Measurements from ENCODE around the gene SYCE3.

Gene SYCE3

DNA sequence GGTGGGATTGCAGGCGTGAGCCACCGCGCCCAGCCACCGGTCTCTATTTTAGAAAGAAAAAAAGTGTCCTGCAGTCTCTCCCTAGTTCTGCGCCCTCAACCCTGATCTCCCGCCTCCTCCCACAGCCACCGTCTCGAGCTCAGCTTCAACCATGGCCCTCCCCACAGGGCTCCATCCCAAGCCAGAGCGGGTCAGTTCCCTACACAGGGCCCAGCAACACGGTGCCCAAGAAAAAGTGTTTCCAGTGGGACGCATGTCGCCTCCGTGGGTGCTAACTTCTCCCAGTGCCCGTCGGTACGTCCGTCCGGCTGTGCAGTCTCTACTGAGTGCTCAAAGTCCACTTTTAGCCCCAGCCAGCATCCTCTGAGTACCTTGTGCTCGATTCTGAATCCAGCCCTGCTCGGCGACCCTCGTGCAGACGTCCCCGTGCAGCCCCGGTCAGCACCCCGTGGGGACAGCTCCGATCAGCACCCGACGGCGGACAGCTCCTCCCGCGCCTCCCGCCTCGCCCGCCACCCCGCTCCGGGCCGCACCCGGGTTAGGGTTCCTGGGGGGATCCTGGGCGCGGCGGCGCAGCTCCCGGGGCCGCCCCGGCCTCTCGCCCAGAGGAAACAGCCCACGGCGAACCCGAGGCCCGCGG is 37.2 kb upstream of the SYCE3 start:
- Histone ChIP-seq H3K4me3 (ENCODE audit: low read depth, low read length) (no peak overlapping the region), H3K27ac (ENCODE audit: low read depth, low read length) (no peak overlapping the region), H3K36me3 (ENCODE audit: insufficient read depth, low read length) (no peaks in the 10 kb centered on the region), H3K27me3 (ENCODE audit: insufficient read depth, low read length) (0 out of 2 replicates have a peak, but pooled peaks cover 4% of the 10 kb centered on the region), H3K4me1 (ENCODE audit: control insufficient read depth, insufficient read depth, low read length, unreplicated experiment) (no peaks in the 10 kb centered on the region), H3K79me2 (ENCODE audit: control insufficient read depth, insufficient read depth, low read length, unreplicated experiment) (no peaks in the 10 kb centered on the region), H2AFZ (ENCODE audit: low read length, unreplicated experiment) (no peak overlapping the region)

DNA sequence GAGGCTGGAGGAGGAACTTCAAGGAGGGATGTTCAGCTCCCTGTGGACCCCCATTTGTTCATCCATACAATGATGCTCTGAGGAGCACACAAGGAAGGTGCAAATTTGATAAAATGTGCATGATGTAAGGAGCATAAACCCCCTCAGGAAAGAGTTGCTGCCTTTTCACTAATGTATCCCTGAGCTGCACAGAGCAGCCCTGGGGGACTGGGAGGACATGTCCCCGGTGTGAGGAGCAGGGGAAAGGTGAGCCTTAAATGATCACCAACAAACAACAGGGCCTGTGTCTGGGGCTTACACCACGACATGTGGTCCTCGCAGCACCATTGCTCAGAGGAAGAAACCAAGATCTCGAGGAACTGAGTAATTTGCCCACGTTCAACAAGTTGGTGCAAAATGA is 34.4 kb upstream of the SYCE3 start:
- no peaks in the 10 kb centered on the region for H3K79me2 ChIP-seq (ENCODE audit: control insufficient read depth, insufficient read depth, low read length, unreplicated experiment)
- no peak overlapping the region for H3K4me3 ChIP-seq (ENCODE audit: low read depth, low read length)
- 0 out of 2 replicates have a peak, but pooled peaks cover 1% of the 10 kb centered on the region for H3K27me3 ChIP-seq (ENCODE audit: insufficient read depth, low read length)

GRCh38 chr22:50595189-50595588 is 32.5 kb upstream of the SYCE3 start:
- Histone ChIP-seq H3K79me2 (ENCODE audit: control insufficient read depth, insufficient read depth, low read length, unreplicated experiment) (no peaks in the 10 kb centered on the region), H3K4me1 (ENCODE audit: control insufficient read depth, insufficient read depth, low read length, unreplicated experiment) (no peaks in the 10 kb centered on the region), H3K27ac (ENCODE audit: low read depth, low read length) (no peak overlapping the region), H2AFZ (ENCODE audit: low read length, unreplicated experiment) (no peak overlapping the region), H3K4me3 (ENCODE audit: low read depth, low read length) (no peak overlapping the region), H3K27me3 (ENCODE audit: insufficient read depth, low read length) (no peaks in the 10 kb centered on the region), H3K36me3 (ENCODE audit: insufficient read depth, low read length) (no peaks in the 10 kb centered on the region)

More for the DNA sequence above, 34.4 kb upstream of the SYCE3 start:
- Histone ChIP-seq H3K4me1 (ENCODE audit: control insufficient read depth, insufficient read depth, low read length, unreplicated experiment) (no peaks in the 10 kb centered on the region), H3K27ac (ENCODE audit: low read depth, low read length) (no peak overlapping the region), H3K36me3 (ENCODE audit: insufficient read depth, low read length) (no peaks in the 10 kb centered on the region), H2AFZ (ENCODE audit: low read length, unreplicated experiment) (no peak overlapping the region)

DNA sequence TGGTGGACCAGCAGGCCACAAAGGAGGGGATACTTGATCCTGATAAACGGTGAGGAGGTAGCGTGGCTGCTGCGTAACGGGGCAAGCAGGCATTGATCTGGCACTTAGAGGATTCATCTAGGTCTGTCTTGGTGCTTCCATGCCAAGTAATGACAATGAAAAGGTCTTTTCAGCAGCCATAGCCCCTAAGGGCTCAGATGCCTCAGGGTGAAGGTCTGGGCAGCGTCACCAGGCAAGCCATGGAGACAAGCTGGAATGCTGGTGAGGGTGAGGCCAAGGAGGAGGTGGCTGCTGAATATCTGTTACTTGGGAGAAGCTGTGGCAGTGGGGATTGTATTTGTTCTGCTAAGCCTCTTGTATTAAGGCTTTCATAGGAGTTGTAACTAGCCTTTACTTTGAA is 24.7 kb upstream of the SYCE3 start:
- Histone ChIP-seq H3K4me3 (ENCODE audit: low read depth, low read length) (no peak overlapping the region), H3K4me1 (ENCODE audit: control insufficient read depth, insufficient read depth, low read length, unreplicated experiment) (peaks cover 2% of the 10 kb centered on the region), H3K27ac (ENCODE audit: low read depth, low read length) (no peak overlapping the region)

DNA sequence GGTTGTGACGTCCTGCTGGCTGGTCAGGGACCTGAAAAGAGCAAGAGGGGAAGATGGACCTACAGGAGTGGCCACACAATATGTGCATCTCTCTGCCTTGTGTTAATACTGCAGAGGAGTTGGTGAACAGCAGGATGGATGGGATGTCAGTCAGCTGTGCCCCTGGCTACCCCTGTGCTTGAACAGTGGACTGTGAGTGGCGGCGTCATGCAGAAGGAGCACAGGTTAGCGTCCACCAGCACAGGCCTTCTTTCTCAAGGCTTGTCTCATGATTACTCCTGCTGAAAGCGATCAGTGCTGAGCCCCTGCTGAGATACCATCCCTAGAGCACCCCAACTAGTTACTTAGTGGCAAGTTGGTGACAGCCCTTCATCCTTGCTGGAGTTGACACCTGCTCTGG is 23.7 kb upstream of the SYCE3 start:
- H3K4me1 ChIP-seq (ENCODE audit: control insufficient read depth, insufficient read depth, low read length, unreplicated experiment) = peaks cover 2% of the 10 kb centered on the region
- H3K27ac ChIP-seq (ENCODE audit: low read depth, low read length) = no peak overlapping the region
- no peak overlapping the region for H2AFZ ChIP-seq (ENCODE audit: low read length, unreplicated experiment)
- no peaks in the 10 kb centered on the region for H3K27me3 ChIP-seq (ENCODE audit: insufficient read depth, low read length)
- H3K79me2 ChIP-seq (ENCODE audit: control insufficient read depth, insufficient read depth, low read length, unreplicated experiment) = peaks cover 5% of the 10 kb centered on the region
- no peak overlapping the region for H3K4me3 ChIP-seq (ENCODE audit: low read depth, low read length)
- H3K36me3 ChIP-seq (ENCODE audit: insufficient read depth, low read length) = no peaks in the 10 kb centered on the region

More for the DNA sequence above, 24.7 kb upstream of the SYCE3 start:
- Histone ChIP-seq H3K79me2 (ENCODE audit: control insufficient read depth, insufficient read depth, low read length, unreplicated experiment) (peaks cover 5% of the 10 kb centered on the region), H2AFZ (ENCODE audit: low read length, unreplicated experiment) (no peak overlapping the region), H3K36me3 (ENCODE audit: insufficient read depth, low read length) (no peaks in the 10 kb centered on the region), H3K27me3 (ENCODE audit: insufficient read depth, low read length) (no peaks in the 10 kb centered on the region)

- H3K79me2 ChIP-seq (ENCODE audit: control insufficient read depth, insufficient read depth, low read length, unreplicated experiment) = peaks cover 5% of the 10 kb centered on the region
- no peak overlapping the region for H2AFZ ChIP-seq (ENCODE audit: low read length, unreplicated experiment)
- H3K4me3 ChIP-seq (ENCODE audit: low read depth, low read length) = no peak overlapping the region
- H3K36me3 ChIP-seq (ENCODE audit: insufficient read depth, low read length) = no peaks in the 10 kb centered on the region
- H3K4me1 ChIP-seq (ENCODE audit: control insufficient read depth, insufficient read depth, low read length, unreplicated experiment) = peaks cover 2% of the 10 kb centered on the region
- H3K27ac ChIP-seq (ENCODE audit: low read depth, low read length) = no peak overlapping the region
- no peaks in the 10 kb centered on the region for H3K27me3 ChIP-seq (ENCODE audit: insufficient read depth, low read length)
Measured at GRCh38 chr22:50585781-50586180, 23.1 kb upstream of the SYCE3 start.

DNA sequence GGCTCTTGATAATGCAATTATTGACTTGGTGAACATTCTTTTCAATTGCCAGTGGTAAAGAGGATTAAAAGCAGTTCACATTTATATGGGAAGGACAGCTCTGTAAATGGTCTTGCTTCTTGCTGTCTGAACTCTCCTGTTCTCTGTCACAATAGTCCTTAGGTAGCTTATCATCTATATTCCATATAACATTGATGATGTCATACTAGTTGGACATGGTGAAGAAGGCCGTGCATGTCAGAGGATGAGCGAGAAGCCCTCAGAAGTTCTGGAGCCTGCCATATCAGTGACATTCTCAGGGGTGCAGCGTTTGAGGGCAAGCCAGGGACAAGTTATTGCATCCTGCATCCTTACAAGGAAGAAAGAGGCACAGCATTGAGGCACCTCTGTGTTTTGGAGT is 22.5 kb upstream of the SYCE3 start:
- Histone ChIP-seq H2AFZ (ENCODE audit: low read length, unreplicated experiment) (no peak overlapping the region), H3K79me2 (ENCODE audit: control insufficient read depth, insufficient read depth, low read length, unreplicated experiment) (peaks cover 5% of the 10 kb centered on the region), H3K27ac (ENCODE audit: low read depth, low read length) (no peak overlapping the region), H3K27me3 (ENCODE audit: insufficient read depth, low read length) (no peaks in the 10 kb centered on the region), H3K36me3 (ENCODE audit: insufficient read depth, low read length) (no peaks in the 10 kb centered on the region), H3K4me1 (ENCODE audit: control insufficient read depth, insufficient read depth, low read length, unreplicated experiment) (peaks cover 2% of the 10 kb centered on the region), H3K4me3 (ENCODE audit: low read depth, low read length) (no peak overlapping the region)

DNA sequence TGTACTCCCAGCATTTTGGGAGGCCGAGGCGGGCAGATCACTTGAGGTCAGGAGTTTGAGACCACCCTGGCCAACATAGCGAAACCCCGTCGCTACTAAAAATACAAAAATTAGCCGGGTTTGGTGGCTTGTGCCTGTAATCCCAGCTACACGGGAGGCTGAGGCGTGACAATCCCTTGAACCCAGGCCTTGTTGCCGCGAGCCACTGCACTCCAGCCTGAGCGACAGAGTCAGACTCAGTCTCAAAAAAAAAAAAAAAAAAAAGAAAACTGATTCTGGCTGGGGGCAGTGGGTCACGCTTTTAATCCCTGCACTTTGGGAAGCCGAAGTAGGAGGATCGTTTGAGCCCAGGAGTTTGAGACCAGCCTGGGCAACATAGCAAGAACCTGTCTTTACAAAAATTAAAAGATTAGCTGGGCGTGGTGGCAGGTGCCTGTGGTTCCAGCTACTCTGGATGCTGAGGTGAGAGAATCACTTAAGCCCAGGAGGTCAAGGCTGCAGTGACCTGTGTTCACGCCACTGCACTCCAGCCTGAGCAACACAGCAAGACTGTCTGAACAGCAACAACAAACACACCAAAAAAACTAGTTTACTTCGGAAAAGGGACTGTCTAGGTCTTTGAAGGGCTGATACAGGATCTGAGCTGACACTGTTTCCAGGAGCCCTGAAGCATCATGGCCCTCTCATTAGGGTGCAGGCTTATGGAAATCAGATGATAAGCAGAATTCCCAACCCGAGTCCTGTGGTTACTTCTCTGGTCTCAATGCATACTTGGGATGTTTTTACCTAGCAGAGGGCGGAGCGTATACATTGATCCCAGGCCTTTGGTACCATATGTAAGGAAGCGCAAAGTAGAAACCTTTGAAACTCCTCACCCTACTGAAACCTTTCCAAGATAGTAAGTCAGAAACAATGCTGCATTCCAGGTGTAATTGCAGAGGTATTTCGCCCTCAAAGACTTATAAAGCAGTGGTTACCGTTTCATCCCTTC is 21.7 kb upstream of the SYCE3 start:
- peak overlapping the region; percentile 96; the same call in 1 of the 2 replicates for H3K4me3 ChIP-seq (ENCODE audit: low read depth, low read length)

GRCh38 chr22:50583294-50583861 is 20.7 kb upstream of the SYCE3 start:
- Histone ChIP-seq H2AFZ (ENCODE audit: low read length, unreplicated experiment) (peak overlapping the region; percentile 10), H3K27ac (ENCODE audit: low read depth, low read length) (no peak overlapping the region), H3K27me3 (ENCODE audit: insufficient read depth, low read length) (no peaks in the 10 kb centered on the region), H3K4me3 (ENCODE audit: low read depth, low read length) (peak overlapping the region; percentile 96), H3K36me3 (ENCODE audit: insufficient read depth, low read length) (no peaks in the 10 kb centered on the region), H3K79me2 (ENCODE audit: control insufficient read depth, insufficient read depth, low read length, unreplicated experiment) (peaks cover 5% of the 10 kb centered on the region), H3K4me1 (ENCODE audit: control insufficient read depth, insufficient read depth, low read length, unreplicated experiment) (peaks cover 7% of the 10 kb centered on the region)

More for the DNA sequence above, 21.7 kb upstream of the SYCE3 start:
- Histone ChIP-seq H3K27me3 (ENCODE audit: insufficient read depth, low read length) (no peaks in the 10 kb centered on the region), H3K36me3 (ENCODE audit: insufficient read depth, low read length) (no peaks in the 10 kb centered on the region), H2AFZ (ENCODE audit: low read length, unreplicated experiment) (no peak overlapping the region), H3K79me2 (ENCODE audit: control insufficient read depth, insufficient read depth, low read length, unreplicated experiment) (peaks cover 5% of the 10 kb centered on the region), H3K4me1 (ENCODE audit: control insufficient read depth, insufficient read depth, low read length, unreplicated experiment) (peaks cover 2% of the 10 kb centered on the region), H3K27ac (ENCODE audit: low read depth, low read length) (no peak overlapping the region)

DNA sequence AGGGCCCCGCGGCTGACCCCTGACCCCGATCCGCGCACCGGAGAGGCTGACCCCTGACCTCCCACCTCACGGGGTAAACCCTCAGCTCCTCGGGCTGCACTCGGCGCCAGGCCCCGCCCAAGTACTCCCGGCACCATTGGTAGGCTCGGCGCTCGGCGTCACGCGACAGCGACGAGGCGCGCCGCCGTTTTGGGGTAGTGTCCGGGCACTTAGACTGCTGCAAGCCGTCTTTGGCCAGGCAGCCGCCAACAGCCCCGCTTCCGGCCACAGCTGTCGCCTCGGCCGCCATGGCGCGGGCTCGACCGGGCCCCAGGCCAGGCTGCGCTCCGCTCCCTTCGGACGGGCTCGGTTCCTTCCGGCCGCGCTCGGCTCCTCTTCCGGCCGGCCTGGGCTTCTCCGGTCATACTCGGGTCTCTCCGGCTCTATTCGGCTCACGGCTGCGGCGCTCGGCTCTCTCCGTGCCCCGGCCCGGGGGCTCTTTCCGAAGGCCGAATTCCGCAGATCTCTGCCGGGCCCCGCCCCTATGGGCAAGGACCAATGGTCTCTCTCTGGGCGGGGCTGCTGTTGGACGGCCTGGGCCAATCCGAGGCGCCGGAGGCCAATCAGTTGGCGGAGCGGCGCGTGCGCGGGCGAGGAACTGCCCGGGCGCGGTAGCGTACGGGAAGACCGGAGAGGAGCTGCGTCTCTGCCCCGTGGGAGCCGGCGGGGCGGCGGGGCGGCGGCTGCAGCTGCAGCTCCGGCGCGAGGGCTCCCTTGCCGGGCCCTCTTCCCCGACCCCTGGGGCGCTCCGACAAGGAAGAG is 20.0 kb upstream of the SYCE3 start, which contains the start of gene CHKB:
CHKB (minus strand) TSS at position 357 of the 801 bp plus-strand sequence; CDS start at position 289, 68 bp downstream.
- H3K36me3 ChIP-seq (ENCODE audit: insufficient read depth, low read length) = no peaks in the 10 kb centered on the region
- no peaks in the 10 kb centered on the region for H3K27me3 ChIP-seq (ENCODE audit: insufficient read depth, low read length)
- H3K4me3 ChIP-seq (ENCODE audit: low read depth, low read length) = peak within 1 kb of the TSS; percentile 96
- peak within 1 kb of the TSS; percentile 75 for H2AFZ ChIP-seq (ENCODE audit: low read length, unreplicated experiment)
- H3K27ac ChIP-seq (ENCODE audit: low read depth, low read length) = peak within 1 kb of the TSS; percentile 87
- peaks cover 5% of the 10 kb centered on the region for H3K79me2 ChIP-seq (ENCODE audit: control insufficient read depth, insufficient read depth, low read length, unreplicated experiment)
- peaks cover 7% of the 10 kb centered on the region for H3K4me1 ChIP-seq (ENCODE audit: control insufficient read depth, insufficient read depth, low read length, unreplicated experiment)

Measured in ACC112 (cell line).